Measurements from ENCODE around the gene PARS2. TPM values are rescaled to one million over a fixed set of nuclear protein-coding genes. Genes with fewer than 3 reads are reported as not detected.

PARS2 gene
- total RNA-seq, 2 experiments from 2014 or later = 3.2 to 4.3 TPM

DNA sequence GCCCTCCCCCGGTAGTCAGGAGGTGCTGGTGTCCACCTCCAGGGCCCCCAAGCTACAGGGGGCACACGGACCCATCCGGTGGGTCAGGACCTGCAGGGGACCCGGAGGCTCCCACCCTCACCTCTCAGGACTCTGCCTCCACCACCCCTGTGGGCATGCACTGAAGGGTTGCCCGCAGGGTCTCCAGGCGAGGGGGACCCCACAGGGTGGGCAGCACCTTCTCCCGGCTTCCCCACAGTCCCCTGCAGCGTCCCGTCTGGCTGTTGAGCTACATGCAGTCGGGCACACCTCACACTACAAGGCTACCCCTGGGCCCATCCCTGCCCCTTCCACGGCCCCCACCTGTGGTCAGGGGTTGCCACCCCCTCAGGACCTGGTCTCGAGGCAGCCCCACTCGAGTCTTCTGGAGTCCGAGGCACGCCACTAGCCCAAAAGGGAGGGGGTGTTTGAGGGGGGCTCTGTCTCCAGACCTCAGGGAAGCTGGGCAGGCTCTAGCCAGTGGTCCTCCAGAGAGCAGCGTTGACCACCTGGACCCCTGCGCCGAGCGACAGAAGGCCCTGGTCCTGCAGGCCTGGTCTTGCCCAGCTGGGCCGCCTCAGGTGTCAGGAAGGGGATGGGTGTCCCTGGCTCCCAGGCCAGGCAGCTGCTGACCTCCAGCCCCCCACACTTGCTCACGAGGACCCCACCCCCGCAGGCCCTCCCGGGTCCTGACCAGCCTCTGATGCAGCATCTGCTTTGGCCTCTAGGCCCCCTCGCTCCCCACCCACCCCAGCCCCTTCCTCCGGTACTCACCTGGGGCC is 9.6 kb downstream of the PARS2 start:
- Mint-ChIP-seq H3K36me3 (ENCODE audit: low read depth) (no peaks in the 10 kb centered on the region), H3K9me3 (no peaks in the 10 kb centered on the region)
- POLR2A ChIA-PET = no interaction called here

DNA sequence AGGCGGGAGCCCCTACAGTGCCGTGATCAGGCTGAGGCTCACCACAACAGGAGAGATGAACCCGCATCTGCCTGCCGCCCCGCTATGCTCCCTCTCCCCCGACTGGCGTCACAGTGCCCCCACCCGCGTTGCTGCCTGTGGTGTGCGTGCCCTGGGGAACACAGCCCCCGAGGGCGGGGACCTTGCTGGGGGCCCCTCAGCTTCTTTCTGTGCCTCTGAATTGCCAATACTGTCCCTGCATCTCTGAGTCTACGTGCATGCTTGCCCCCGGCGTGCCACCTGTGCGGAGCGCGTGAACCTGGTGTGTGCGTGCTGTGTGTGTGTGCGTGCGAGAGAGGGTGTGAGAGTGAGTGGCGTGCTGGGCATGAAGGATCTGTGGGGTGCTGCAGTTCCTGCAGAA is 10.3 kb downstream of the PARS2 start:
- no peaks in the 10 kb centered on the region for H3K27me3 Mint-ChIP-seq
- no peak overlapping the region for H3K27ac Mint-ChIP-seq
- no peaks in the 10 kb centered on the region for H3K36me3 Mint-ChIP-seq (ENCODE audit: low read depth)
- CTCF ChIA-PET = interaction anchor here (0.5 kb wide), 1 partner anchor 14 kb away, joined by 3 read pairs; no protein-coding TSS in a partner anchor
- no peak for DNase-seq
- H3K4me1 Mint-ChIP-seq = no peaks in the 10 kb centered on the region
- no peaks in the 10 kb centered on the region for H3K9me3 Mint-ChIP-seq
- POLR2A ChIA-PET = no interaction called here
- no peak overlapping the region for H3K4me3 Mint-ChIP-seq

More for the DNA sequence above, 9.6 kb downstream of the PARS2 start:
- Mint-ChIP-seq H3K27ac (no peak overlapping the region), H3K27me3 (no peaks in the 10 kb centered on the region), H3K4me1 (no peaks in the 10 kb centered on the region), H3K4me3 (no peak overlapping the region)
- CTCF ChIA-PET = interaction anchor here (0.5 to 1.6 kb wide), 3 partner anchors 10 to 15 kb away, joined by 3 to 4 read pairs (median 3); no protein-coding TSS in a partner anchor
- DNase-seq = no peak

DNA sequence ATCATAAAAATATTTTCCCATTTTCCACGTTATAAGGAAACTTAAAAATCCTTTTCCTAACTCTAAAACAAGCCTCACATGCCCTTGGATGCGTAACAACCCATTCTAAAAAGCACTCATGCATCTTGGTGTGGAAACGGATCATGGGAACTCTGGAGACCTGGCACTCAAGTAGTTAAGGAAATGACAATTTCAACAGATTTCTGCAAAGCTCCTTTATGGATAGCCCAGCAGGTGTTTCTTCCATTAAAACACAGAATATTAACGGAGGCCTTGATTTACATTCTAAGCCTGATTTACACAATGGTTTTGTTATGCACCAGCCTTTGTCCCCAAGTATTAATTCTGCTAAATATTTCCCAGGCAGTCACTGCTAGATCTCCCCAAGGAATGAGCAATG is 12.9 kb downstream of the PARS2 start:
- no peak for DNase-seq
- CTCF ChIA-PET = interaction anchor here (0.8 to 1.3 kb wide), 2 partner anchors 38 to 45 kb away, joined by 3 read pairs; no protein-coding TSS in a partner anchor
- no peaks in the 10 kb centered on the region for H3K36me3 Mint-ChIP-seq (ENCODE audit: low read depth)
- POLR2A ChIA-PET = no interaction called here
- no peaks in the 10 kb centered on the region for H3K4me1 Mint-ChIP-seq
- no peaks in the 10 kb centered on the region for H3K9me3 Mint-ChIP-seq
- H3K27me3 Mint-ChIP-seq = no peaks in the 10 kb centered on the region
- no peak overlapping the region for H3K4me3 Mint-ChIP-seq
- H3K27ac Mint-ChIP-seq = no peak overlapping the region

DNA sequence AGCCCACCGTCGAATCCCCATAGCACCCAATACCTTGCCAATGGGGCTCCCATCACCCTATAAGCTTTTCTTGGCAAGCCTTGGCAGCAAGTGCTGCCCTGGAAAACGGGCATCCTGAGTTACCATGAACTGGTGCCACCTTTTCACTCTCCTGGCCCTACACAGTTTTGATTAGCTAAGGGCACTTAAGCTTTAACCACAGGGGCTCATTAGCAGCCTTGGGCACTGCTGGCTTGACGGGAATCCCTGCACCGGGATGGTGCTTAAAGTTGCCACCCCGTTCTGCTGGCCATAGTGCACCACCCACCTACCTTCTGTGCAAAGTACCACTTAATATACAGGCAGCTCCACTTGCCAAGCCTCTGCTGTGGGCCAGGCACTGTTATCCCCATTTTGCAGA is 13.7 kb downstream of the PARS2 start:
- no peak overlapping the region for H3K27ac Mint-ChIP-seq
- no peaks in the 10 kb centered on the region for H3K4me1 Mint-ChIP-seq
- POLR2A ChIA-PET = no interaction called here
- no peak for DNase-seq
- CTCF ChIA-PET = interaction anchor here (0.5 to 0.8 kb wide), 3 partner anchors 16 to 59 kb away, joined by 3 read pairs; no protein-coding TSS in a partner anchor
- H3K27me3 Mint-ChIP-seq = no peaks in the 10 kb centered on the region
- H3K9me3 Mint-ChIP-seq = no peaks in the 10 kb centered on the region
- H3K36me3 Mint-ChIP-seq (ENCODE audit: low read depth) = no peaks in the 10 kb centered on the region
- H3K4me3 Mint-ChIP-seq = no peak overlapping the region

DNA sequence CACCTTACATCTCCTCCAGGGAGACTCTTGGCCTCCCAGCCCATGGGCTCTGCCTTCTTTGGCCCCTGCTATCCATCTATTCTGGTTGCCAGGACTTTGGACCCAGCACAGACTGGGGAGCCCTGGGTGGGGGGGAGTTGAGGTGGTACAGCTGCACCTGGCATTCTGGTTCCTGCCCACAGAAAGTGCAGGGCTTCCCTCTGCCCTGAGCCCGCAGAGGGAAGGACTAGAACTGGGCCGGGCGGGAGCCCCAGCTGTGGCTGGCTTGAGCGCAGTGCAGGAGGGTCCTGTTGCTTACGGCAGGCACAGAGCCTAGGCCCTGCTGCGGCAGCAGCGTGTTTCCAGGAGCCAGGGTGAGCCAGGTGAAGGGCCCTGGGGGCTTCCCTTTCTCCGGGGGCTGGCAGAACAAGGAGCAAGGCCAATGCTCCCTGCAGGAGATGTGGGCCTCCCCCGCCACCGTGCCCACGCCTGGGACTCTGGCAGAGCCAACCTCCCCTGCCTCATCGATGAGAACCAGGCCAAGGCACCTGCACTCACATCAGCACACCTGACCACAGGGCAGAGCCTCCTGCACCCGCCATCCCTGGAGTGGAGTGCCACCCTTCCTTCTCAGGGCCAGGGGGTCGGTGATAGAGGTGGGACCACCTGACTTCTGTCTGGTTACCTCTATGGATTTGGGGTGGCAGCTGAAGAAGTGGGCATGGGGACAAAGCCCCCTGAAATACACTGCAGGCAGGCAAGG is 16.1 kb downstream of the PARS2 start:
- POLR2A ChIA-PET = no interaction called here
- no peak overlapping the region for H3K27ac Mint-ChIP-seq
- DNase-seq = no peak
- H3K9me3 Mint-ChIP-seq = no peaks in the 10 kb centered on the region
- H3K36me3 Mint-ChIP-seq (ENCODE audit: low read depth) = no peaks in the 10 kb centered on the region
- CTCF ChIA-PET = no interaction called here
- no peak overlapping the region for H3K4me3 Mint-ChIP-seq
- H3K27me3 Mint-ChIP-seq = no peaks in the 10 kb centered on the region
- no peaks in the 10 kb centered on the region for H3K4me1 Mint-ChIP-seq

DNA sequence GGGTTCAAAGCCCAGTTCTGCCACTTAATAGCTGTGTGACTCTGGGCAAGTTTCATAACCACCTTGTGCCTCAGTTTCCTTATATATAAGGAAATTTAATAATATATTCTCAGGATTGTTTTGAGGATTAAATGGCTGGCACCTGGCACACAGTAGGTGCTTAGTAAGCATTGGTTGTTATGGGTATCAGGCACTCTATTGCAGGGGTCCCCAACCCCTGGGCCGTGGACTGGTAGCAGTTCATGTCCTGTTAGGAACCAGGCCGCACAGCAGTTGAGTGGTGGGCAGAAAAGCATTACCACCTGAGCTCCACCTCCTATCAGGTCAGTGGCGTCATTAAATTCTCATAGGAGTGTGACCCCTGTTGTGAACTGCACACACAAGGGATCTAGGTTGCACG is 18.5 kb downstream of the PARS2 start:
- Mint-ChIP-seq H3K36me3 (ENCODE audit: low read depth) (peaks cover 4% of the 10 kb centered on the region), H3K4me1 (no peaks in the 10 kb centered on the region), H3K27me3 (no peaks in the 10 kb centered on the region), H3K9me3 (no peaks in the 10 kb centered on the region), H3K4me3 (no peak overlapping the region), H3K27ac (no peak overlapping the region)
- CTCF ChIA-PET = no interaction called here
- POLR2A ChIA-PET = no interaction called here
- DNase-seq = no peak

DNA sequence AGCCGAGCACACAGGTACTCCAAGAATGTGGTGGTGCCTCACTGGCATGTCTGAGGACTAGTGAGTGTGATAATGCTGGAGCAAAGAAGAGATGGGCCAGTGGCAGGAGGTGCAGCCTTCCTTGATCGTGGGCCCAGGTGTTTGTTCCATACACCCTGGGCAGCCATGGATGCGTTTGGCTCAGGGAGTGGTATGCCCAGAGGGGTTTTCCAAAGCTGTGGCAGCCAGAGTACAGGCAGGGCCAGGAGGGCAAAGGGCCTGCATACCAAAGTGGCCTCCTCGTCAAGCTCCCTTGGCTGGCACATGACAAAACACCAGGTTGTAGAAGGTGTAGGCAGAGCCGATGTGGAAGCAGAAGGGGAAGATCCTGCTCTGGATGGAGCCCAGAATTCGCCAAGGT is 19.0 kb downstream of the PARS2 start:
- ChIA-PET CTCF (interaction anchor here (1.6 kb wide), 1 partner anchor 17 kb away, joined by 4 read pairs; no protein-coding TSS in a partner anchor), POLR2A (no interaction called here)
- DNase-seq = no peak
- no peaks in the 10 kb centered on the region for H3K9me3 Mint-ChIP-seq
- no peak overlapping the region for H3K27ac Mint-ChIP-seq
- peaks cover 4% of the 10 kb centered on the region for H3K36me3 Mint-ChIP-seq (ENCODE audit: low read depth)
- no peaks in the 10 kb centered on the region for H3K27me3 Mint-ChIP-seq
- H3K4me3 Mint-ChIP-seq = no peak overlapping the region
- no peaks in the 10 kb centered on the region for H3K4me1 Mint-ChIP-seq

DNA sequence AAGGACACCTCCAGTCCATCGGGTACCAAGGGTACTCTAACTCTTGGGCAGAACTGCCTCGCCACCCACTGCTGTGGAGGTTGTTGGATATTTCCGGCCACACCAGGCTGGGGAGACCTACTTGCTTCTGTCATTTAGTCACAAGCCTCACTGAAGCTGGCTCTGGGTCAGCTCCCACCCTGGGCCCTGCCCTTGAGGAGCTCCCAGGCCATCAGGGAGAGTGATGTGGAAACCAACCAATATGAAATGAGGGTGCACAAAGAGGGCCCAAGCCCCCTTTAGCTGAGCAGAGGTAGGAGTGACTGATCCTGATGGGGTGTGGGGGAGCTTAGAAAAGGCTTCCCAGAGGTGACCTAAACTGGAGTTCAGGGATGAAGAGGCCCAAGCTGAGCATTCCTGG is 19.6 kb downstream of the PARS2 start:
- CTCF ChIA-PET = interaction anchor here (1.2 to 1.6 kb wide), 2 partner anchors 11 to 16 kb away, joined by 3 to 4 read pairs; no protein-coding TSS in a partner anchor
- Mint-ChIP-seq H3K4me1 (no peaks in the 10 kb centered on the region), H3K9me3 (no peaks in the 10 kb centered on the region), H3K4me3 (no peak overlapping the region), H3K27me3 (no peaks in the 10 kb centered on the region), H3K27ac (no peak overlapping the region), H3K36me3 (ENCODE audit: low read depth) (peaks cover 4% of the 10 kb centered on the region)
- POLR2A ChIA-PET = no interaction called here
- DNase-seq = no peak

DNA sequence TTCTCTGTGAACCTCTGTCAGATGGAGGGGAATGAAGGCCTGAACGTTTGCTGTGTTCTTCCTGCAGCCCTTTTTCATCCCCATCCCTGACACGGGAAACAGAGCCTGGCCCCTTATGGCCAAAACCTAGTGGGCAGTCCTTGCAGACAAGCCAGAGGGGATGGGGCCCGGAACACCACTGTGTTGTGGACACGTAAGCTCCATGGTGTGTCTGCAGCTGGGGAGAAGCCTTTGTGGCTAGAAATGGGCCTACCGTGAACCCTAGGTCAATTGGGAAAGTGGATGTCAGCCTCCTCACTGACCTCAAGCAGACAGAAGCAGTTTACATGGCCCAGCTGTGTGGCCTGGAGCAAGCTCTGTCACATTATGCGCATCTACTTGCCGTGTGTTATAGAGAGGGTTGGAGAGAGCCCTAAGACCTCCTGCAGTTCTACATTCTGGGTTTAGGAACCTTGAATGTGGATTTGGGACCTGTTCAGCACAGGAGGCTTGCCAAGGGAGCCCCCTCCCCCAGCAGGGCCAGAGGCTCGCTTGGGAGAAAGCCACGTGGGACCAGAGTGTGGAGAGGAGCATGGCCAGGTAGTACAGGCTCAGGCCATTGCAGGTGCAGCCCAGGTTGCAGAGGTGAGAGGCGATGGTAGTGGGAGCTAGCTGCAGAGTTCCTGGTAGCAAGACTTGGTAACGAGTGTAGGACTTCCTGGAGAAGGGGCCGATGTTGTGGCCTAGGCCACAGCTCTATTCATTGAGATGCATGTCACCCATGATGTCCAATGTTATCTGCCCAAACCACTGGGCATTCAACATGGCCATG is 20.7 kb downstream of the PARS2 start:
- H3K9me3 Mint-ChIP-seq = no peaks in the 10 kb centered on the region
- CTCF ChIA-PET = interaction anchor here (1.2 to 1.6 kb wide), 2 partner anchors 12 to 15 kb away, joined by 3 to 4 read pairs; no protein-coding TSS in a partner anchor
- no peak overlapping the region for H3K4me3 Mint-ChIP-seq
- no peaks in the 10 kb centered on the region for H3K27me3 Mint-ChIP-seq
- peaks cover 4% of the 10 kb centered on the region for H3K36me3 Mint-ChIP-seq (ENCODE audit: low read depth)
- DNase-seq = no peak
- H3K4me1 Mint-ChIP-seq = no peaks in the 10 kb centered on the region
- POLR2A ChIA-PET = no interaction called here
- H3K27ac Mint-ChIP-seq = no peak overlapping the region

DNA sequence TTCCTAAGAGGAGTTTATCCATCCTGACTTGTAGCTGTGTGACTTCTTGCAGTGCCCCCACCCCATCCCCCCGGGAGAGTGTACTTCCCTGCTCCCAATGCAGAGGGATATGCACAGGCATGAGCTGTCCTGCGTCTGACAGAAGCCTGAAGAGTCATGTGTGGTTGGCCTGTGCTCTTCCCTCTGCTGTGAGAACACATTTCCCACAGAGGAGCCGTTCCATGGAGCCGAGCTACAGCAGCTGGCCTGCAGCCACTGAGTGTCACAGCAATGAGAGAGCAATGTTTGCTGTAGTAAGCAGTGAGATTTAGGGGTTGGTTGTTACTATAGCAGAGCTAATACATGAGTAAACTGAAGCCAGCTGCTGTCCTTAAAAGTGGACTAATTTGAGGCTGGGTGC is 22.0 kb downstream of the PARS2 start:
- peaks cover 14% of the 10 kb centered on the region for H3K36me3 Mint-ChIP-seq (ENCODE audit: low read depth)
- no peaks in the 10 kb centered on the region for H3K4me1 Mint-ChIP-seq
- no peaks in the 10 kb centered on the region for H3K9me3 Mint-ChIP-seq
- H3K27me3 Mint-ChIP-seq = no peaks in the 10 kb centered on the region
- H3K27ac Mint-ChIP-seq = no peak overlapping the region
- POLR2A ChIA-PET = no interaction called here
- DNase-seq = no peak
- CTCF ChIA-PET = interaction anchor here (1.3 to 1.5 kb wide), 2 partner anchors 13 to 17 kb away, joined by 3 to 4 read pairs; no protein-coding TSS in a partner anchor
- no peak overlapping the region for H3K4me3 Mint-ChIP-seq

DNA sequence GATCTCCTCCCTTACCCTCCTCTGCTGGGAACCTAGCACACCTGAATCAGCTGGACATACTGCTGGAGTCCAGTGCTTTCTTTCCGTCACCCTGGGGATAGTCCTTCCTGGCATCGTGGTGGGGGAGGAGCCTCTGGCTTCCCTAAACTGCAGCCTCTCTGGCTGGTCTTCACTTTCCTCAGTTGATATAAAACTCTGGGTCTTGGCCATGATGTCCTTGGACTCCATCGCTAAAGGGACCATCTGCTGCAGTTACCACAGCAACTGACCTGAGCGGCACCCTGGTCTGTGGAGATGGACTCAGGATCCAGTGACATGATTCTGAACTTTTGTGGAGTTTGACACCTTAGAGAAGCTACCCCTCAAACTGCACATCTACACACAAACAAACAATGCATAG is 22.8 kb downstream of the PARS2 start:
- H3K36me3 Mint-ChIP-seq (ENCODE audit: low read depth) = peaks cover 22% of the 10 kb centered on the region
- no peaks in the 10 kb centered on the region for H3K4me1 Mint-ChIP-seq
- ChIA-PET CTCF (interaction anchor here (1.5 kb wide), 1 partner anchor 14 kb away, joined by 4 read pairs; no protein-coding TSS in a partner anchor), POLR2A (no interaction called here)
- no peak for DNase-seq
- no peaks in the 10 kb centered on the region for H3K9me3 Mint-ChIP-seq
- no peaks in the 10 kb centered on the region for H3K27me3 Mint-ChIP-seq
- H3K4me3 Mint-ChIP-seq = no peak overlapping the region
- H3K27ac Mint-ChIP-seq = no peak overlapping the region

DNA sequence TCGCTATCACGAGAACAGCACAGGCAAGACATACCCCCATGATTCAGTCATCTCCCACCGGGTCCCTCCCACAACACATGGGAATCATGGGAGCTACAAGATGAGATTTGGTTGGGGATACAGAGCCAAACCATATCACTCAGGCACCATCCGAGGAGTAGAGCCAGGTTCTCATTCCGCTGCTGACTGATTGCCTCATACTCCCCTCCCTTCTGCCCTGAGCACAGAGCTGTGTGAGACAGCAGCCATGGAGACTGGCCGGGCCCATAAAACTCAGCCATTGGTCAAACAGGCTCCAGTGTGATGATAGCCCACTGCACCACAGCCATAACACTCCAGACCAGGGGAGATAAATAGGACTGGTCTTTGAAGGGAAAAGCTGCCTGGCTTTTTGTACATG is 26.1 kb downstream of the PARS2 start:
- POLR2A ChIA-PET = no interaction called here
- Mint-ChIP-seq H3K9me3 (no peaks in the 10 kb centered on the region), H3K27ac (no peak overlapping the region), H3K36me3 (ENCODE audit: low read depth) (peaks cover 32% of the 10 kb centered on the region), H3K27me3 (no peaks in the 10 kb centered on the region), H3K4me1 (no peaks in the 10 kb centered on the region), H3K4me3 (no peak overlapping the region)
- DNase-seq = no peak
- CTCF ChIA-PET = interaction anchor here (1.3 kb wide), 1 partner anchor 51 kb away, joined by 4 read pairs; no protein-coding TSS in a partner anchor
